GM12892 (cell line): ENCODE measurements around the gene LGR4.

Source experiments
- DNase-seq: peaks from one replicate; pipeline ENCODE4 v3.0.0; 2011; ENCODE audit not compliant: insufficient read length
- FAIRE-seq: peaks from 2 replicates; lab custom pipeline; 2011; peaks lifted over from hg19 to GRCh38; lab: Jason Lieb, UNC
- POLR2A ChIP-seq: IDR thresholded peaks from 2 replicates; pipeline ENCODE4 v1.6.1; 2011; ENCODE audit warnings: low read depth, low read length, control low read depth
- POLR2AphosphoS5 ChIP-seq: IDR thresholded peaks from 2 replicates; pipeline ENCODE4 v1.6.1; 2011; ENCODE audit warnings: low read depth, low read length, control low read depth
- TAF1 ChIP-seq: IDR thresholded peaks from 2 replicates; pipeline ENCODE4 v1.6.1; 2011; ENCODE audit warnings: low read depth, mild to moderate bottlenecking, control low read depth, low read length, borderline replicate concordance

Gene LGR4

DNA sequence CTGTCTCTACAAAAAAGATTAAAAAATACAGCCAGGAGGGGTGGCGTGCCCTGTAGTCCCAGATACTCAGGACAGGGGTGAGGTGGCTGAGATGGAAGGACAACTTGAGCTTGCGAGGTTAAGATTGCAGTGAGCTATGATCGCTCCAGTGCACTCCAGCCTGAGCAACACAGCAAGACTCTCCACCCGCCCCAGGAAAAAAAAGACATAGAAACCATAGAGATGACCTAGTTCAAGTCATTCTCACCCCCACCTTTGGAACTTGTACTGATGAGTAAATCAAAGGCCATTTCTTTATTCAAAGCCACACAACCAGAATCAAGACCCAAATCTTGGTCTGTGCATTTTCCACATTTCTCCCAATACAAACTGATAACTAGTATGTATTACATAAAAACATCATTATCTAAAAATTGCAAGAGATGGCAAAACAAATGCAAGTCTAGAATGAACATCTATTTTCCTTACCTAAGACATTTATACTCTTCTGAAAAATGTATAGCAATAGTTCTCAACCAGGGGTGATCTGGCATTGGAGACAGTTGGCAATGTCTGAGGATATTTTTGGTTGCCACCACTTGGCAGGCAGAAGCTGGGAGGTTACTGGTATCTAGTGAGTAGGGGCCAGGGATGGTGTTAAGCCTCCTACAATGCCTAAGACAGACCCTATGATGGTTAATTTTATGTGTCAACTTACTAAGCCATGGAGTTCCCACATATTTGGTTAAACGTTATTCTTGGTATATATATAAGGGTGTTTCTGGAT lies 34.6 kb downstream of the LGR4 start:
- TF ChIP-seq POLR2A, result no peak
- TF ChIP-seq POLR2AphosphoS5, result no peak
- TF ChIP-seq TAF1, result no peak
- FAIRE-seq (peak; percentile 27), DNase-seq (no peak)

DNA sequence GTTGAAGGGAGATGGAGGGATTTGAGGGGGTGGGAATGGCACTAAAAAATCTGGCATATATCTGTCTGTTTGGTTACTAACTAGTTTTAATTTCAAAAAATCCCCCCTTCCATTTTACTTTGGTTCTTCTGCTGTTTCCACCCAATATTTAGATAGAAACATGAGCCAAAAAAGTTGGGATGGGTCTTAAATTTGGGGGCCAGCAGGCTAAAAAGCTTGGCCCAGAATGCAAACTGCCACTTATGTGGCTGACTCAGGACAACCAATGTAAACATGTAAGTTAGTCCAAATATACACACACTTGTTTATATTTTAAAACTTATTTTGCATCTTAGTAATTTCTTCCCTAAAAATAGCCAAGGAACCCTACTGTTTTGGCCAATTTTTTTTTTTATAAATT lies 35.7 kb downstream of the LGR4 start:
- FAIRE-seq, result no peak
- no peak for TF ChIP-seq POLR2A
- TF ChIP-seq TAF1, result no peak
- no peak for TF ChIP-seq POLR2AphosphoS5
- no peak for DNase-seq

DNA sequence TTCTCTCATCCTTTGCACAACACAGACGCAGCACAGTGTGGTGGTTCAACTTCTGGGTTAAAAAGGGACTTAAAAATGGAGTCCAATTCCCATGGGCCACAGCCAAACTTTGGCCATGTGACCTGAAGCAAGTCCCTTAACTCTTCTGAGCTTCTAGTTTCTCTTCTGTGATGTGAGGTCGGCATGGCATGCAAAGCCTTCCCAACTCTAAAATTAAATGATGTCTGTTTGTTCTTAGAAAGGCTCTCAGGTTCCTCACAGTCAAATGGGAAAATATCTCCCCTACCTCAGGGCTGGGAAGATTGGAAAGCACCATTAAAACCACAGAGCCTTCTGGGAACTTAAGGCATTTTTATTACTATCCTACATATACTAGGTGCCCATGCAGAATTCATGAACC lies 38.8 kb downstream of the LGR4 start:
- TF ChIP-seq POLR2A (no peak), POLR2AphosphoS5 (no peak), TAF1 (no peak)
- DNase-seq (no peak), FAIRE-seq (peak; percentile 33)

DNA sequence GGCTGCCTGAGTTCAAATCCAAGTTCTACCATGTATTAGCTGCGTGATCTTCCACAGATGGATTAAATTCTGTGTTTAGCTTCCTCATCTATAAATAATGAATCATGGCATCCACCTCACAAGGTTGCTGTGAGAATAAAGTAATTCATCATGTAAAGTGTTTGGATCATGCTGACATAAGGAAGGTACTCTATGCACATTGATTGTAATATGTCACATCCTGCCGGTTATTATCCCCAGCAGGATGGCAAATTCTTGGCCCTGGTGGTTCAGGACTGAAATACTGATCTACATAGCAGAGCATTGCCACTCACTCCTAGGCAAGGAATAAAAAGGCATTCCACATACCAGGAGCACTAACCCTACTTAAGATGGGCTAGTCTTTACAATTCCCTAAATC lies 40.8 kb downstream of the LGR4 start:
- TF ChIP-seq TAF1 (no peak), POLR2AphosphoS5 (no peak), POLR2A (no peak)
- no peak for DNase-seq
- peak; percentile 27 for FAIRE-seq

DNA sequence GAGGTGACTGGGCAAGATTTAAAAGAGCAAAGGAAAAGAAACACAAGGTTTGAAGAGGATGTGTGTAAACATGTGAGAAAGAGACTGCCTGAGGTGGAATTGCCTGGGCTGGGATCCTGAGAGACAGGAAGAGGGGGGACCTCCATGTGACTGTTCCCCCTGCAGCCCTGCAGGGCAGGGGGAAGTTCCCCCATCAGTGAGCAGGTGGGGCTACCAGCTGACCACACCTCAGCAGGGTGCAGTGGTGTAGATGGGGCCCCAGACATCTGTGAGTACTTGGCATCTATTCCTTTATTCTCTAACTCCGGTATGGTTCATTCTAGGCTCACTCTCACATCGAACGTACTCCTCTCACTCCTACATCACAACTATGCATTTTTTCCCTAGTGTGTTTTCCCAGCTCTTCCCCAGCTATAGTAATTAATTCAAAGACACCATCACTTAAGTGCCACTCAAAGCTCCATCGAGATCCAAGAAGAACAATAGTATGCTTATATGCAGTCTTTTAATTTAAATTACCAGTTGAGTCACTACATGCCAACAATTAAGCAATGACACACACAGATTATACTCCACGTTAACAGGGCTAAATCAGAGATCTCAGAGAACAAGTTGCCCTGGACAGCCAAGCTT lies 42.7 kb downstream of the LGR4 start:
- FAIRE-seq (no peak), DNase-seq (no peak)
- TF ChIP-seq POLR2A, result no peak
- no peak for TF ChIP-seq POLR2AphosphoS5
- TF ChIP-seq TAF1, result no peak

DNA sequence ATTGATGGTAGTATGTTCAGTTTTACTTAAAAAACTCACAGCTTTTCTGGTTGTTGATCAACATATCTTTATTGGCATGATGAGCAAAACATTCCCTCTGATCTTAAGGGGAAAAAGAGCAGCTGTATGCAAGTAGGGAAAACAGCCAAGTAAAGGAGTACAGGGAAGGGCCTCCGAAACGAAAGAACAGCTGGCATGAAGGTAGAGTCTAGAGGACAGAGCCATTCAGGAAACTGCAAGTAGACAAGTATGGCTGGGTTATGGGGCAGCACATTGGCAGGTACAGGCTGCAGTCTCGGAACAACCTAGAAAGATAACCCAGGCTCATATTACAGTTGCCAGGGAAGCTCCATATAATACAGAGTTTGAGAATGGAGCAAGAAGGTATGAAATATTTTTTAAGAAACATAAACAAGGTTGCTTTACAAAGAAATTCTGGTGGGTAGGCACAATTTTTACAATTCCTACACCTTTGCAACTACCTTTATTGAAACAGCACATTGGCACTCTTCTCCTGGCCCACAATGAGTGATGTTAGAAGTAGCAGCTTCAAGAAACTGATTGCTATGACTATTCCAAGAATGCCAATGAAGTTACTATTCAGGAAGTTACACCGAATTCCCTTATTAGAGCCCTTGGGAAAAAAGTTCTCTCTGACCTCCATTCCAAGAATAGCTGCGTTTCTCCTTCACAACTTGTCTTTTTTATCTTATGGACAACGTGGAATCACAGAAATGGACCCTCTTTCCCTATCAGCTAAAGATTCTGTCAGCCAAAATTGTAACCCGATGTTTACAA lies 45.2 kb downstream of the LGR4 start:
- DNase-seq (no peak), FAIRE-seq (no peak)
- TF ChIP-seq POLR2AphosphoS5 (no peak), TAF1 (no peak), POLR2A (no peak)

DNA sequence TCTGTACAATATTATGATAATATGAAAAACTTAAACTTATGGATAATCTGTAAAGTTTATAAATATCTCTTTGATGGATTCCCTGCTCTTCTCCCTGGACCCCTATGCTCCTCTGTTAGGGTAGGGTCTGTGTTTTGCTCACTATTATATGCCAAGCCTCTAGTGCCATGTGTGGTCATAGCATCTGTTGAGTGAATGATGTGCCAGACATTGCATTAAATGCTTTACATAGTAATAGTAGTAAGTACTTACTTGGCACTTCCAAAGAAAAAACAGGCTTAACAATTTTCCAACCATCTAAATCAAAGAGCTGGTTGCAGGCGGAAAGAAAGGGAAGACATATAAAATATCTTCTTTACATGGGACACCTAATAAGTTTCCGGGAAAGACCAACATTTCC lies 46.8 kb downstream of the LGR4 start:
- DNase-seq, result no peak
- TF ChIP-seq TAF1, result no peak
- TF ChIP-seq POLR2AphosphoS5, result no peak
- no peak for TF ChIP-seq POLR2A
- no peak for FAIRE-seq

DNA sequence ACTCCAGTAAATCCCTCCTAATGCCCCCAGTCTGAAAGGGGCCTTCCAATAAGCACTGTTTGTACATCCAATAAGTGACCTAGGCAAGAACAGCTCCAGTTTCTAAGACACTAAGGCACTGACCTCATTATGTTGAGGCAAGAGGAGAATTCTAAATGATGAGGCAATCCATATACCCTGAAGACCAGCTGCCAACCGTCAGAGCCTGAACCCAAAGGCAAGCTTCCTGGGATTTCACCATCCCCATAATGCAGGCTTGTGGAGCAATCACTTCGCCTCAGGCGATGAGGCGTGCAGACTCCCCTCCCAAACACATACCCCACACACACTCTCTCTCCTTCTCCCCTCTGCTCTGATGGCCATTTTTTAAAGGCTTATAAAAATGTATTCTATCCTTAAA lies 49.5 kb downstream of the LGR4 start:
- no peak for TF ChIP-seq TAF1
- FAIRE-seq (no peak), DNase-seq (no peak)

DNA sequence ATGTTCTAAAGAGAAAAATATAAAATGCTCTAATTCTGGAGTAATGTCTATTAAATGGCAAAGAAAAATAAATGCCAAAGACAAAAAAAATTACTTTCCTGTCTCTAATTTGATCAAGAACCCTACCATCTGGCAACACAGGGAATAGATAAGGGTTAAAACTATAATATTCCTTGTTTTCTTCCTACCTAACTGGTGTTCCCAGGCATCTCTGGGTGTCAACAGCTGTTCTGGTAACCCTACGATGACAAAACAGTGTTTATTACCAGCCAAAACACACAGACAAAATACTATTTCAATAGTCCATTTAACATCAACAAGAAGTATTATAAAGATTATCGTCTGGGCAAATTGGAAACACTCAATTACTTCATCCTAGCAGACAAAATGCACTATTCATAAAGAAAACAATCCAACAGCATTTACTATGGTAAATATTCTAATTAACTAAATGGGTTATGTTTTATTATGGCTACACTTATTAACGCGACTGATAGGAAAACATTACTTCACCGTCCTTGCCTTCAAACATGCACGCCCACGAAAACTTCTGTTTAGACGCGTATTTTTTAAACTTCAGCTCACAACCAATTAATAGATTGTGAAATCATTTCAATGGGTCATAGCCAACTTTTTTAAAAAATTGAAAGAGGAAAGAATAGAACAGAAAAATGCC lies 50.6 kb downstream of the LGR4 start:
- FAIRE-seq (peak; percentile 64), DNase-seq (no peak)
- TF ChIP-seq POLR2A, result no peak
- no peak for TF ChIP-seq TAF1
- no peak for TF ChIP-seq POLR2AphosphoS5

DNA sequence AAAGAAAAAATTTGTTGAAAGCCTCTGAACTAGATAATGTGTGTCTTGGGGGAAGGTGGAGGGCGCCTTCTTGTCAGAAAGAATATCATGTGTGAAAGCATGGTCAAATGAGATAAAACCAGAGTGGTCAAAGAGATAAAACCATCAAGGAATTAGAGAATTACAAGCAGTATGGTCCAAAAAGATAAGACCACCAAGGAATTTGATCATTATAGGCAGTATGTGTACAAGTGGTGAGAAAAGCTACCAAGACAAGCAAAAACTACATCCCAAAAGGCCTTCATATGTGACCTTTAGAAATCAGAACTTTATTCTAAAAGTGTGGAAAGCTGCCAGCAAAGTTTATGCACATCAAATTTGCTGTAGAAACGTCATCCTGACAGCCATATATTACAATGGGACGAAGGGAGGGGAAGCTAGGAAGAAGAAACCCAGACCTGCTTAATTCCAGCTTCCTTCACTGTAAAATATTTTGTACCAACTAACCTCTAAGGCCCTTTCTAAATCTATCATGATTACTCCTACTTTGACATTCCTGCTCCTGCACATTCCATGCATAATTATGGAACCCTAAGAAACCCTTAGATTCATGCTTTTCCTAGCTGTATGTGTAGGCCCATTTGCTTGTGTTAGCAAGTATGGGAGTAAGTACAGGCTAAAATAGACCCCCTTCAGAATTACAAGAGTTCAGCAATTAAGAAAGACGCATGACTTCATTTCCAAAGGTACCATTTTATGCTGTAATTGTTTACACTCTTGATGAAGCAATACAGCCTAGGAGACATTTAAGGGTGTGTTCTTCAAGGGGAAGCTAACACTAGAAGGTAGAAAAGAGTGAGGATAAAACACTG lies 51.6 kb downstream of the LGR4 start:
- DNase-seq, result no peak
- TF ChIP-seq POLR2A, result no peak
- TF ChIP-seq TAF1, result no peak
- no peak for TF ChIP-seq POLR2AphosphoS5
- FAIRE-seq, result peak; percentile 36
